ENCODE data around the gene RECK.

- TF ChIP-seq, protein P1, sequence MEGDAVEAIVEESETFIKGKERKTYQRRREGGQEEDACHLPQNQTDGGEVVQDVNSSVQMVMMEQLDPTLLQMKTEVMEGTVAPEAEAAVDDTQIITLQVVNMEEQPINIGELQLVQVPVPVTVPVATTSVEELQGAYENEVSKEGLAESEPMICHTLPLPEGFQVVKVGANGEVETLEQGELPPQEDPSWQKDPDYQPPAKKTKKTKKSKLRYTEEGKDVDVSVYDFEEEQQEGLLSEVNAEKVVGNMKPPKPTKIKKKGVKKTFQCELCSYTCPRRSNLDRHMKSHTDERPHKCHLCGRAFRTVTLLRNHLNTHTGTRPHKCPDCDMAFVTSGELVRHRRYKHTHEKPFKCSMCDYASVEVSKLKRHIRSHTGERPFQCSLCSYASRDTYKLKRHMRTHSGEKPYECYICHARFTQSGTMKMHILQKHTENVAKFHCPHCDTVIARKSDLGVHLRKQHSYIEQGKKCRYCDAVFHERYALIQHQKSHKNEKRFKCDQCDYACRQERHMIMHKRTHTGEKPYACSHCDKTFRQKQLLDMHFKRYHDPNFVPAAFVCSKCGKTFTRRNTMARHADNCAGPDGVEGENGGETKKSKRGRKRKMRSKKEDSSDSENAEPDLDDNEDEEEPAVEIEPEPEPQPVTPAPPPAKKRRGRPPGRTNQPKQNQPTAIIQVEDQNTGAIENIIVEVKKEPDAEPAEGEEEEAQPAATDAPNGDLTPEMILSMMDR (conservative IDR thresholded peaks at IDR 0.05) = no peak
- TF ChIP-seq ZFX (IDR thresholded peaks at IDR 0.05) = no peak
Measured at GRCh38 chr9:36082931-36083330, 46.2 kb downstream of the RECK start.
